Loucy (cell line): Measurements from ENCODE around the gene PHC1.

Experiments
- CTCF ChIP-seq: fragments of 200-600 bp; sonication (generic); conservative IDR thresholded peaks from 2 replicates; pipeline ENCODE4 v1.5.1; 2014; ENCODE audit warnings: mild to moderate bottlenecking, antibody characterized with exemption, low read length
- EZH2phosphoT487 ChIP-seq: fragments of 200-600 bp; IDR thresholded peaks from 2 replicates; pipeline ENCODE4 v1.6.1; 2018; ENCODE audit warnings: antibody characterized with exemption, mild to moderate bottlenecking, moderate library complexity, borderline replicate concordance

- no peak for TF ChIP-seq CTCF
- no peak for TF ChIP-seq EZH2phosphoT487
These were observed 45.9 kb downstream of the PHC1 start for GRCh38 chr12:8960176-8960575.
